HUES64 (cell line): Measurements from ENCODE around the gene PI4K2B.
"Not testable (repeated sequence)": the region's sequence is repeated elsewhere in the genome, so short reads cannot be mapped to it uniquely, and the experiment has no call there.

ENCODE experiments used
- H3K27ac ChIP-seq: 2 replicates; pipeline ENCODE4 v1.7.0; 2013; ENCODE audit warnings: low read depth, low read length, inconsistent platforms
- H3K27me3 ChIP-seq: 2 replicates; pipeline ENCODE4 v1.6.1; 2013; ENCODE audit warnings: mild to moderate bottlenecking, low read length; ENCODE audit not compliant: insufficient read depth
- H3K36me3 ChIP-seq: 2 replicates; pipeline ENCODE4 v1.6.1; 2013; ENCODE audit warnings: mild to moderate bottlenecking, low read length; ENCODE audit not compliant: insufficient read depth
- H3K4me1 ChIP-seq: 2 replicates; pipeline ENCODE4 v1.6.1; 2013; ENCODE audit warnings: mild to moderate bottlenecking, low read length, moderate library complexity; ENCODE audit not compliant: insufficient read depth
- H3K4me3 ChIP-seq: 2 replicates; pipeline ENCODE4 v1.5.1; 2013; ENCODE audit warnings: mild to moderate bottlenecking, low read length, moderate library complexity
- H3K9ac ChIP-seq: 2 replicates; pipeline ENCODE4 v1.6.1; 2013; ENCODE audit warnings: mild to moderate bottlenecking, low read depth, low read length
- H3K9me3 ChIP-seq: 2 replicates; pipeline ENCODE4 v1.6.1; 2013; ENCODE audit warnings: low read depth, low read length; ENCODE audit not compliant: insufficient read depth
- WGBS: fragments of 150-250, 120-280 bp; methylation state at CpG from one replicate; pipeline ENCODE4 v1.1.7; 2013; ENCODE audit warnings: missing lambda C conversion rate; 5-methylcytosine and 5-hydroxymethylcytosine counted together

The PI4K2B gene

GRCh38 chr4:25221377-25221776 is 12.5 kb upstream of the PI4K2B start:
- Histone ChIP-seq H3K9ac (no peak overlapping the region), H3K27ac (no peak overlapping the region), H3K9me3 (peaks cover 37% of the 10 kb centered on the region), H3K4me1 (no peaks in the 10 kb centered on the region), H3K36me3 (no peaks in the 10 kb centered on the region), H3K27me3 (no peaks in the 10 kb centered on the region), H3K4me3 (no peak overlapping the region)
- 100% methylated on average over 1 of the region's 1 CpG for WGBS

GRCh38 chr4:25223802-25224375 is 9.9 kb upstream of the PI4K2B start:
- Histone ChIP-seq H3K4me1 (no peaks in the 10 kb centered on the region), H3K27ac (no peak overlapping the region), H3K4me3 (no peak overlapping the region), H3K27me3 (no peaks in the 10 kb centered on the region), H3K9ac (no peak overlapping the region), H3K9me3 (peaks cover 52% of the 10 kb centered on the region), H3K36me3 (no peaks in the 10 kb centered on the region)
- 91% methylated on average over 7 of the region's 7 CpGs for WGBS

- no peak overlapping the region for H3K4me3 ChIP-seq
- H3K27ac ChIP-seq, result no peak overlapping the region
- WGBS, result 95% methylated on average over 6 of the region's 6 CpGs
- H3K36me3 ChIP-seq, result no peaks in the 10 kb centered on the region
- H3K9me3 ChIP-seq, result peaks cover 62% of the 10 kb centered on the region
- peaks cover under 1% of the 10 kb centered on the region; the same call in 1 of the 2 replicates for H3K27me3 ChIP-seq
- no peaks in the 10 kb centered on the region for H3K4me1 ChIP-seq
- H3K9ac ChIP-seq, result no peak overlapping the region
These were observed 4.0 kb upstream of the PI4K2B start for GRCh38 chr4:25229804-25230203.

- H3K4me3 ChIP-seq, result peak overlapping the region; percentile 99
- no peak overlapping the region for H3K9ac ChIP-seq
- no peaks in the 10 kb centered on the region for H3K4me1 ChIP-seq
- H3K36me3 ChIP-seq, result no peaks in the 10 kb centered on the region
- peaks cover 34% of the 10 kb centered on the region for H3K9me3 ChIP-seq
- H3K27me3 ChIP-seq, result peaks cover 5% of the 10 kb centered on the region; the same call in 1 of the 2 replicates
- H3K27ac ChIP-seq, result no peak overlapping the region
These were observed 639 bp upstream of the PI4K2B start for GRCh38 chr4:25233194-25233593.

GRCh38 chr4:25234390-25235370 is 847 bp downstream of the PI4K2B start:
- peak overlapping the region; percentile 20; the same call in 1 of the 2 replicates for H3K27ac ChIP-seq
- 10% methylated on average over 49 of the region's 49 CpGs for WGBS
- H3K9me3 ChIP-seq, result peaks cover 30% of the 10 kb centered on the region

GRCh38 chr4:25235401-25235800 is 1.6 kb downstream of the PI4K2B start:
- WGBS, result 79% methylated on average over 6 of the region's 6 CpGs
- H3K4me1 ChIP-seq, result no peaks in the 10 kb centered on the region
- H3K4me3 ChIP-seq, result peak overlapping the region; percentile 99
- H3K27me3 ChIP-seq, result peaks cover 5% of the 10 kb centered on the region; the same call in 1 of the 2 replicates
- H3K9ac ChIP-seq, result no peak overlapping the region
- peaks cover 26% of the 10 kb centered on the region for H3K9me3 ChIP-seq
- no peak overlapping the region for H3K27ac ChIP-seq
- no peaks in the 10 kb centered on the region for H3K36me3 ChIP-seq

More at GRCh38 chr4:25234390-25235370, 847 bp downstream of the PI4K2B start:
- H3K4me1 ChIP-seq, result no peaks in the 10 kb centered on the region
- H3K9ac ChIP-seq, result peak overlapping the region; percentile 90
- peak overlapping the region; percentile 99 for H3K4me3 ChIP-seq
- peaks cover 5% of the 10 kb centered on the region; the same call in 1 of the 2 replicates for H3K27me3 ChIP-seq
- H3K36me3 ChIP-seq, result no peaks in the 10 kb centered on the region

GRCh38 chr4:25236030-25236429 is 2.2 kb downstream of the PI4K2B start:
- 97% methylated on average over 2 of the region's 2 CpGs for WGBS
- H3K27ac ChIP-seq, H3K36me3 ChIP-seq, H3K4me3 ChIP-seq, H3K27me3 ChIP-seq, H3K4me1 ChIP-seq, H3K9ac ChIP-seq: not testable (repeated sequence)
- peaks cover 25% of the 10 kb centered on the region for H3K9me3 ChIP-seq

- H3K9ac ChIP-seq, result no peak overlapping the region
- peaks cover 17% of the 10 kb centered on the region for H3K9me3 ChIP-seq
- H3K4me3 ChIP-seq, result no peak overlapping the region
- WGBS, result 83% methylated on average over 1 of the region's 2 CpGs
- peaks cover 5% of the 10 kb centered on the region; the same call in 1 of the 2 replicates for H3K27me3 ChIP-seq
- H3K4me1 ChIP-seq, result no peaks in the 10 kb centered on the region
- H3K36me3 ChIP-seq, result no peaks in the 10 kb centered on the region
- no peak overlapping the region for H3K27ac ChIP-seq
These were observed 3.1 kb downstream of the PI4K2B start for GRCh38 chr4:25236971-25237370.

GRCh38 chr4:25238052-25238451 is 4.2 kb downstream of the PI4K2B start:
- Histone ChIP-seq H3K27me3 (peaks cover 5% of the 10 kb centered on the region; the same call in 1 of the 2 replicates), H3K9me3 (peaks cover 6% of the 10 kb centered on the region), H3K4me1 (no peaks in the 10 kb centered on the region), H3K9ac (no peak overlapping the region), H3K4me3 (no peak overlapping the region), H3K27ac (no peak overlapping the region), H3K36me3 (no peaks in the 10 kb centered on the region)
- 95% methylated on average over 1 of the region's 1 CpG for WGBS

GRCh38 chr4:25239528-25239927 is 5.7 kb downstream of the PI4K2B start:
- not testable (repeated sequence) for H3K9ac ChIP-seq, H3K27ac ChIP-seq, H3K9me3 ChIP-seq, H3K4me1 ChIP-seq, H3K36me3 ChIP-seq, H3K27me3 ChIP-seq, H3K4me3 ChIP-seq
- 92% methylated on average over 15 of the region's 15 CpGs for WGBS

- not testable (repeated sequence) for H3K9me3 ChIP-seq, H3K27ac ChIP-seq, H3K4me3 ChIP-seq, H3K4me1 ChIP-seq, H3K27me3 ChIP-seq, H3K9ac ChIP-seq, H3K36me3 ChIP-seq
- no CpG with 5 or more reads among the region's 1 CpG for WGBS
These were observed 6.9 kb downstream of the PI4K2B start for GRCh38 chr4:25240754-25241210.
